ENCODE data around the gene EPHB3. TPM values are rescaled to one million over a fixed set of nuclear protein-coding genes. Genes with fewer than 3 reads are reported as not detected.
"Not testable (repeated sequence)": the region's sequence is repeated elsewhere in the genome, so short reads cannot be mapped to it uniquely, and the experiment has no call there.

Gene EPHB3
- total and polyA plus RNA-seq, 8 donors, result 2.9 to 33.3 (median 22.7) TPM

DNA sequence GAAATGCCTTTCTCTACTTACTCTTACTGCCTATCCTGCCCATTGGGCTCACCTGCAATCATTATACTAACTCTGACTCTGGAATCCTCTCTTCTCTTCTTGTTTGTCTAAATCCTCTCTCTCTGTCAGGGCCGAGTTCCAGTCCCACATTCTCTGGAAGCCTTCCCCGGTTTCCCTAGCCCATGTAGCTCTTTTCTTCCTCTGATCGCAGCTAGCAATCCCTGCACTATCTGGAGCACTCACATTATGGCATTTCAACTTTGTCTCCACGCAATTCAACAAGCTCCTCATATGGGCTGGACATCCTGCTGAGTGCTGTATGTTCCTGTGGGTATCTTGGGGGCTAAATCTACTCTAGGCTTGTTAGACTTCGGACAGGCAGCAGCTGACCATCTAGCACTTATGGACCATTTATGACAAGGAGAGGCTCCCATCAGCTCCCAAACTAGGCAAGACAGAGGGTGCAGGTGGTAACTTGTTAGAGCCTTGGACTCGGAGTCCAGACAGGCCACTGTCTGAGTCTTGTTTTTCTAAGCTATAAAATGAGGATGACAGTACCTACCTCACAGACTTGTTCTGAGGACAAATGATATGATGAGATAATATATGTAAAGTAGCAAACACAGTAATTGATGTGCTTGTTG, 58.3 kb downstream of the EPHB3 start:
- TF ChIP-seq CTCF (IDR thresholded peaks at IDR 0.05) (no peak), POLR2A (IDR thresholded peaks at IDR 0.05) (no peak), POLR2AphosphoS5 (IDR thresholded peaks at IDR 0.05) (no peak), EP300 (IDR thresholded peaks at IDR 0.05) (no peak)
- Histone ChIP-seq H3K36me3 (no peaks in the 10 kb centered on the region), H3K27me3 (no peaks in the 10 kb centered on the region), H3K4me1 (peaks cover 0 to 8% (median 5%) of the 10 kb centered on the region in 4 donors), H3K9me3 (no peaks in the 10 kb centered on the region), H3K4me3 (no peak overlapping the region), H3K27ac (no peak overlapping the region)
- DNase-seq, result no peak
- intact Hi-C loops (cut with DNase I; ENCODE audit: low total_unique reads), result no loop called here
- WGBS, 5 donors, result 55 to 79% (median 65%) methylated on average over 6 of the region's 6 CpGs

DNA sequence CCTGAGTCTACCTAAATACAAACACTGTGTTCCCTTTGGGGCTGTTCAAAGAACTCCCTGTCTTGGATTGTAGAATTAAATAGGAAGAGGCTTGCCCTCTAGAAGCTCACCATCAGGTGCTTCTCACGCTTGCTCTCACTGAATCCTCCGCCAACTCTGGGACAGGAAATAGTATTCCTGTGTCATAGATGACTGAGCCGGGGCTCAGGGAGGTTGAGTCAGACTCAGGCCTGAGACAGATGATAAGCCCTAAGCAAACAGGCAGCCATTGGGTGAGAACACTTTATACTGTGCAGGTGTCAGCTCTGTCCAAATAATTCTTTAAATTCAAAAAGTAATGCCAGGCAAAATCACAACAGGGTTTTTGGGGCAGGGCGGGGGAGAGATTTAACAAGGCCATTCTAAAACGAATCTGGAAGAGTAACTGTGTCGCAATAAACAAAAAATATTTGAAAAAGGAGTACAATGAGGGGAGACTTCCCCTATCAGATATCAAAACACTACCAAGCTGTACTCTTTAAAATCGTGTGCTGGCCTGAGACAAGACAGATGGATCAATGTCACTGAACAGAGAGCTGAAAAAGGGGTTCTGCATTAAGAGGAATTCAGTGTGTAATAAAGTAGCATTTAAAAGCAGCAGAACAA, 59.0 kb downstream of the EPHB3 start:
- WGBS, 5 donors, result 66 to 73% (median 70%) methylated on average over 7 of the region's 7 CpGs
- Histone ChIP-seq H3K27ac (no peak overlapping the region), H3K4me1 (peaks cover 0 to 8% (median 5%) of the 10 kb centered on the region in 4 donors), H3K36me3 (no peaks in the 10 kb centered on the region), H3K27me3 (no peaks in the 10 kb centered on the region), H3K4me3 (no peak overlapping the region), H3K9me3 (no peaks in the 10 kb centered on the region)
- TF ChIP-seq POLR2AphosphoS5 (IDR thresholded peaks at IDR 0.05) (no peak), POLR2A (IDR thresholded peaks at IDR 0.05) (no peak), EP300 (IDR thresholded peaks at IDR 0.05) (no peak), CTCF (IDR thresholded peaks at IDR 0.05) (no peak)
- no peak for DNase-seq
- intact Hi-C loops (cut with DNase I; ENCODE audit: low total_unique reads), result no loop called here

- 90 to 95% (median 93%) methylated on average over 13 of the region's 13 CpGs for WGBS, 5 donors
- H3K9me3 ChIP-seq; H3K36me3 ChIP-seq; H3K27me3 ChIP-seq; H3K4me3 ChIP-seq; H3K27ac ChIP-seq; intact Hi-C loops (cut with DNase I; ENCODE audit: low total_unique reads); DNase-seq; H3K4me1 ChIP-seq: not testable (repeated sequence)
Measured at GRCh38 chr3:184622156-184622555, 60.6 kb downstream of the EPHB3 start.

DNA sequence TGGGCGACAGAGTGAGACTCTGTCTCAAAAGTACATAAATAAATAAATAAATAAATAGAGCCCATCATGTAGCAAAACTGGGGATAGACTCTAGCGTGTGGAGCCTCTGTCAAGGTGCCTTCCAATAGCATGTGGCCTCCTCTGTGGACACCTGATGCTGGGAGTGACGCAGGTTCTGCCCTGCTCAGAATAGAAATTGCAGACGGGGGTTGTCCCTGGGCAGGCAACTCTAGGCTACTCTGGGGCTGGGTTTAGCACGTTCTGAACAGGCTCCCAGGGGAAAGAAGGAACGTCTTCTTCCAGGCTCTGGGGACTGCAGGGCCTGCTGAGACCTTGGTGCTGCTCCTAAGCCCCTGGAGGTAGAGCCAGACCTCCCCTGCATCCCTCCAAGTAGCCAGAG, 65.3 kb downstream of the EPHB3 start:
- H3K4me1 ChIP-seq, result no peaks in the 10 kb centered on the region
- H3K36me3 ChIP-seq, result no peaks in the 10 kb centered on the region
- no peaks in the 10 kb centered on the region for H3K9me3 ChIP-seq
- DNase-seq, result no peak
- intact Hi-C loops (cut with DNase I; ENCODE audit: low total_unique reads), result no loop called here
- no peak overlapping the region for H3K27ac ChIP-seq
- no peaks in the 10 kb centered on the region for H3K27me3 ChIP-seq
- no peak for TF ChIP-seq CTCF (IDR thresholded peaks at IDR 0.05)
- TF ChIP-seq EP300 (IDR thresholded peaks at IDR 0.05), result no peak
- no peak for TF ChIP-seq POLR2AphosphoS5 (IDR thresholded peaks at IDR 0.05)
- no peak for TF ChIP-seq POLR2A (IDR thresholded peaks at IDR 0.05)
- no peak overlapping the region for H3K4me3 ChIP-seq
- WGBS, 5 donors, result 83 to 89% (median 85%) methylated on average over 6 of the region's 6 CpGs
